Fibroblast of the aortic adventitia (primary cell): ENCODE results near the gene CLEC4D. TPM values are rescaled to one million over a fixed set of nuclear protein-coding genes. Genes with fewer than 3 reads are reported as not detected.
A peak's percentile ranks its signal among the peaks of the same experiment; 100 is the strongest.

Experiments used
- DNase-seq: peaks from one replicate; pipeline ENCODE4 v3.0.0-alpha.2; 2010; ENCODE audit warnings: low read depth
- H3K4me3 ChIP-seq: 2 replicates; pipeline ENCODE4 v1.5.1; 2011; ENCODE audit warnings: low read depth, mild to moderate bottlenecking, control low read depth, low read length, moderate library complexity
- CTCF ChIP-seq: IDR thresholded peaks from 2 replicates; pipeline ENCODE4 v1.5.1; 2011; ENCODE audit warnings: mild to moderate bottlenecking, low read length, control low read depth, inconsistent platforms; ENCODE audit not compliant: insufficient read depth
- total RNA-seq: library from RNA; depleted of rRNA; stranded (reverse); fragments of >200 nt; gene quantifications from 2 replicates; pipeline ENCODE4 v1.2.3, GENCODE V29; 2012; ENCODE audit warnings: low replicate concordance

CLEC4D gene
- total RNA-seq, 1 donor: not detected

- no peak for TF ChIP-seq CTCF
- no peak overlapping the region for H3K4me3 ChIP-seq
- peak; percentile 7 for DNase-seq
These were observed 5.7 kb upstream of the CLEC4D start for GRCh38 chr12:8507596-8507995.

- no peak for TF ChIP-seq CTCF
- H3K4me3 ChIP-seq: no peak overlapping the region
- no peak for DNase-seq
These were observed 5.1 kb upstream of the CLEC4D start for GRCh38 chr12:8508223-8508622.

GRCh38 chr12:8508910-8509841 lies 4.1 kb upstream of the CLEC4D start:
- no peak for DNase-seq
- H3K4me3 ChIP-seq: no peak overlapping the region
- no peak for TF ChIP-seq CTCF

GRCh38 chr12:8517971-8518370 lies 4.7 kb downstream of the CLEC4D start:
- no peak for TF ChIP-seq CTCF
- DNase-seq: no peak
- no peak overlapping the region for H3K4me3 ChIP-seq

GRCh38 chr12:8519171-8519570 lies 5.9 kb downstream of the CLEC4D start:
- H3K4me3 ChIP-seq: no peak overlapping the region
- TF ChIP-seq CTCF: no peak
- no peak for DNase-seq

GRCh38 chr12:8527250-8528130 lies 14.2 kb downstream of the CLEC4D start:
- no peak for TF ChIP-seq CTCF
- DNase-seq: no peak
- no peak overlapping the region for H3K4me3 ChIP-seq
